ENCODE measurements around the gene CALML5. TPM values are rescaled to one million over a fixed set of nuclear protein-coding genes. Genes with fewer than 3 reads are reported as not detected.

The CALML5 gene
- total RNA-seq, 1 experiment from 2014 or later, result not detected

GRCh38 chr10:5503477-5503835, 4.1 kb upstream of the CALML5 start (continued):
- TF ChIP-seq CTCF (IDR thresholded peaks at IDR 0.05) (no peak), TP53 (CRISPR knock-in tag; IDR thresholded peaks at IDR 0.05) (no peak), CREB1 (CRISPR knock-in tag; IDR thresholded peaks at IDR 0.05) (no peak), ARID4B (CRISPR knock-in tag; IDR thresholded peaks at IDR 0.05; ENCODE audit: borderline replicate concordance) (no peak), HMGA2 (CRISPR knock-in tag; IDR thresholded peaks at IDR 0.05) (no peak), TEAD4 (CRISPR knock-in tag; IDR thresholded peaks at IDR 0.05) (no peak)

- TF ChIP-seq E2F4 (CRISPR knock-in tag; IDR thresholded peaks at IDR 0.05; ENCODE audit: borderline replicate concordance, low read depth), result no peak
- no peak for TF ChIP-seq CREB1 (CRISPR knock-in tag; IDR thresholded peaks at IDR 0.05)
- TF ChIP-seq FOXJ3 (CRISPR knock-in tag; IDR thresholded peaks at IDR 0.05; ENCODE audit: borderline replicate concordance), result no peak
- TF ChIP-seq STAT6 (CRISPR knock-in tag; conservative IDR thresholded peaks at IDR 0.05; ENCODE audit: low read depth), result no peak
- TF ChIP-seq NFE2L1 (CRISPR knock-in tag; IDR thresholded peaks at IDR 0.05), result no peak
- no peak for TF ChIP-seq MXD4 (CRISPR knock-in tag; IDR thresholded peaks at IDR 0.05; ENCODE audit: borderline replicate concordance)
- no peak for TF ChIP-seq TEAD1 (CRISPR knock-in tag; IDR thresholded peaks at IDR 0.05)
- TF ChIP-seq ATF2 (CRISPR knock-in tag; IDR thresholded peaks at IDR 0.05; ENCODE audit: borderline replicate concordance, low read depth), result no peak
- ATAC-seq (no peak), DNase-seq (ENCODE audit: low spot score) (no peak)
- Mint-ChIP-seq H3K27me3 (ENCODE audit: low read depth) (no peaks in the 10 kb centered on the region), H3K36me3 (no peaks in the 10 kb centered on the region), H3K4me1 (peaks cover 22% of the 10 kb centered on the region), H3K27ac (peak overlapping the region; percentile 55; the same call in 1 of the 2 replicates), H3K4me3 (no peak overlapping the region), H3K9me3 (no peaks in the 10 kb centered on the region)
- CTCF ChIA-PET, result interaction anchor here (1.7 kb wide), 1 partner anchor 120 kb away, joined by 5 read pairs; no protein-coding TSS in a partner anchor
- POLR2A ChIA-PET, result interaction anchor here (0.5 kb wide), 1 partner anchor 371 kb away, joined by 5 read pairs; no protein-coding TSS in a partner anchor
These were observed 3.5 kb upstream of the CALML5 start for GRCh38 chr10:5502571-5503476.

Data from WTC11 (cell line).